ENCODE measurements around the gene UBE2J2. TPM values are rescaled to one million over a fixed set of nuclear protein-coding genes. Genes with fewer than 3 reads are reported as not detected.

The UBE2J2 gene
- total and polyA plus RNA-seq, 4 donors: 21.0 to 30.4 (median 25.8) TPM

DNA sequence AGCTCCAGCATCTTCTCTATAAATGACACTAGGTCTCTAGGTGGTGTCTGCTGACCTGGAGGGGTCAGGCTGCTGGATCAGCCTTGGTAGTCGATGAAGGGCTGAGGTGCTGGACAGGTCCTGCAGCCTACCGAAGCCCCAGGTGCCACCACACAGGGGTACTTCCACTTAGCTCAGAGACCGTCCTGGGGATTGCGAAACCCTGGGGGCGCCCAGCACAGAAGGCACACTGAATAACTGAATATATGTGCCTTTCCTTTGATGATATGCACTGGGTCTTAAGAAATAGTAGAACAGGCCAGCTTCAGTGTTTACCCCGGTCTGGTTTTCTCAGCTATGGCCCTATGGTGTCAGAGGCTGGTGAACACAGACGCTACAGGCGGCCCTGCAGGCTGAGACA, 10.9 kb downstream of the UBE2J2 start:
- no peaks in the 10 kb centered on the region for H3K4me1 ChIP-seq (ENCODE audit: control insufficient read depth in 4 of 4, insufficient read depth in 4 of 4, low read length in 3 of 4)
- peaks cover 11 to 48% (median 27%) of the 10 kb centered on the region in 4 donors for H3K36me3 ChIP-seq (ENCODE audit: control insufficient read depth in 4 of 4, insufficient read depth in 3 of 4, low read depth in 1 of 4, low read length in 3 of 4)
- DNase-seq (ENCODE audit: low spot score): no peak
- no peaks in the 10 kb centered on the region for H3K27me3 ChIP-seq (ENCODE audit: control insufficient read depth in 4 of 4, insufficient read depth in 4 of 4, low read length in 3 of 4)
- H3K9ac ChIP-seq (ENCODE audit: low read depth in 1 of 2, low read length in 2 of 2): no peak overlapping the region
- TF ChIP-seq, protein P1, sequence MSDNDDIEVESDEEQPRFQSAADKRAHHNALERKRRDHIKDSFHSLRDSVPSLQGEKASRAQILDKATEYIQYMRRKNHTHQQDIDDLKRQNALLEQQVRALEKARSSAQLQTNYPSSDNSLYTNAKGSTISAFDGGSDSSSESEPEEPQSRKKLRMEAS (IDR thresholded peaks at IDR 0.05): no peak
- no peak for TF ChIP-seq HNF4A (conservative IDR thresholded peaks at IDR 0.05)
- TF ChIP-seq GABPA (IDR thresholded peaks at IDR 0.05 in 1 of 2, conservative IDR thresholded peaks at IDR 0.05 in 1 of 2): no peak
- TF ChIP-seq, protein P2, sequence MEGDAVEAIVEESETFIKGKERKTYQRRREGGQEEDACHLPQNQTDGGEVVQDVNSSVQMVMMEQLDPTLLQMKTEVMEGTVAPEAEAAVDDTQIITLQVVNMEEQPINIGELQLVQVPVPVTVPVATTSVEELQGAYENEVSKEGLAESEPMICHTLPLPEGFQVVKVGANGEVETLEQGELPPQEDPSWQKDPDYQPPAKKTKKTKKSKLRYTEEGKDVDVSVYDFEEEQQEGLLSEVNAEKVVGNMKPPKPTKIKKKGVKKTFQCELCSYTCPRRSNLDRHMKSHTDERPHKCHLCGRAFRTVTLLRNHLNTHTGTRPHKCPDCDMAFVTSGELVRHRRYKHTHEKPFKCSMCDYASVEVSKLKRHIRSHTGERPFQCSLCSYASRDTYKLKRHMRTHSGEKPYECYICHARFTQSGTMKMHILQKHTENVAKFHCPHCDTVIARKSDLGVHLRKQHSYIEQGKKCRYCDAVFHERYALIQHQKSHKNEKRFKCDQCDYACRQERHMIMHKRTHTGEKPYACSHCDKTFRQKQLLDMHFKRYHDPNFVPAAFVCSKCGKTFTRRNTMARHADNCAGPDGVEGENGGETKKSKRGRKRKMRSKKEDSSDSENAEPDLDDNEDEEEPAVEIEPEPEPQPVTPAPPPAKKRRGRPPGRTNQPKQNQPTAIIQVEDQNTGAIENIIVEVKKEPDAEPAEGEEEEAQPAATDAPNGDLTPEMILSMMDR (IDR thresholded peaks at IDR 0.05; ENCODE audit: low read depth, low read length, missing input control): no peak
- no peak for TF ChIP-seq EGR1 (IDR thresholded peaks at IDR 0.05; ENCODE audit: low read depth in 2 of 2)
- no peak for TF ChIP-seq SP1 (IDR thresholded peaks at IDR 0.05)
- TF ChIP-seq JUND (IDR thresholded peaks at IDR 0.05): no peak
- TF ChIP-seq, protein P3, sequence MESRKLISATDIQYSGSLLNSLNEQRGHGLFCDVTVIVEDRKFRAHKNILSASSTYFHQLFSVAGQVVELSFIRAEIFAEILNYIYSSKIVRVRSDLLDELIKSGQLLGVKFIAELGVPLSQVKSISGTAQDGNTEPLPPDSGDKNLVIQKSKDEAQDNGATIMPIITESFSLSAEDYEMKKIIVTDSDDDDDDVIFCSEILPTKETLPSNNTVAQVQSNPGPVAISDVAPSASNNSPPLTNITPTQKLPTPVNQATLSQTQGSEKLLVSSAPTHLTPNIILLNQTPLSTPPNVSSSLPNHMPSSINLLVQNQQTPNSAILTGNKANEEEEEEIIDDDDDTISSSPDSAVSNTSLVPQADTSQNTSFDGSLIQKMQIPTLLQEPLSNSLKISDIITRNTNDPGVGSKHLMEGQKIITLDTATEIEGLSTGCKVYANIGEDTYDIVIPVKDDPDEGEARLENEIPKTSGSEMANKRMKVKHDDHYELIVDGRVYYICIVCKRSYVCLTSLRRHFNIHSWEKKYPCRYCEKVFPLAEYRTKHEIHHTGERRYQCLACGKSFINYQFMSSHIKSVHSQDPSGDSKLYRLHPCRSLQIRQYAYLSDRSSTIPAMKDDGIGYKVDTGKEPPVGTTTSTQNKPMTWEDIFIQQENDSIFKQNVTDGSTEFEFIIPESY (IDR thresholded peaks at IDR 0.05): no peak
- no peak for TF ChIP-seq HNF4G (IDR thresholded peaks at IDR 0.05)
- TF ChIP-seq, protein P4, sequence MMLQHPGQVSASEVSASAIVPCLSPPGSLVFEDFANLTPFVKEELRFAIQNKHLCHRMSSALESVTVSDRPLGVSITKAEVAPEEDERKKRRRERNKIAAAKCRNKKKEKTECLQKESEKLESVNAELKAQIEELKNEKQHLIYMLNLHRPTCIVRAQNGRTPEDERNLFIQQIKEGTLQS (IDR thresholded peaks at IDR 0.05): no peak
- no peak for TF ChIP-seq RXRA (IDR thresholded peaks at IDR 0.05)
- TF ChIP-seq NR2F2 (IDR thresholded peaks at IDR 0.05): no peak
- no peak for TF ChIP-seq FOXA1 (IDR thresholded peaks at IDR 0.05)
- no peak for TF ChIP-seq FOXA2 (IDR thresholded peaks at IDR 0.05)
- TF ChIP-seq TAF1 (conservative IDR thresholded peaks at IDR 0.05): no peak
- no peak for TF ChIP-seq RAD21 (IDR thresholded peaks at IDR 0.05)
- TF ChIP-seq YY1 (IDR thresholded peaks at IDR 0.05): no peak
- H3K9me3 ChIP-seq (ENCODE audit: control insufficient read depth in 4 of 4, low read length in 3 of 4): no peaks in the 10 kb centered on the region
- no peak overlapping the region for H3K27ac ChIP-seq (ENCODE audit: low read depth in 1 of 2, low read length in 2 of 2)
- no peak overlapping the region for H3K4me3 ChIP-seq (ENCODE audit: low read depth in 1 of 3, low read length in 3 of 3)
- WGBS: 94% methylated on average over 8 of the region's 8 CpGs

DNA sequence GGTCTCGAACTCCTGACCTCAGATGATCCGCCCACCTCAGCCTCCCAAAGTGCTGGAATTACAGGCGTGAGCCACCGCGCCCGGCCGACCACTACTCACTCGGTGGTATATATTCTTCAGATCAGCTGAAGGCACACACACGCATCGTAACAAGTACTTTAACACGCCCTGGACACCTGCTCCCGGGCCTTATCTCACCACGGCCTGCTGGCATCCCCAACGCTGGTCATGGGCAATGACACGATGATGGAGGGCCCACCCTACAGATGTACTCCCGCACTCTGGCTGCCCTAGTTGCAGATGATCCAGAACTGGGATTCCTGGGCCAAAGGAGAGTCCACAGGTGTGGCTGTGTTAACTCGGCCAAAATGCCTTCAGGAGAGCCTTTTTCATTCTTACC, 11.6 kb downstream of the UBE2J2 start:
- peaks cover 6 to 44% (median 25%) of the 10 kb centered on the region in 4 donors for H3K36me3 ChIP-seq (ENCODE audit: control insufficient read depth in 4 of 4, insufficient read depth in 3 of 4, low read depth in 1 of 4, low read length in 3 of 4)
- TF ChIP-seq, protein P5, sequence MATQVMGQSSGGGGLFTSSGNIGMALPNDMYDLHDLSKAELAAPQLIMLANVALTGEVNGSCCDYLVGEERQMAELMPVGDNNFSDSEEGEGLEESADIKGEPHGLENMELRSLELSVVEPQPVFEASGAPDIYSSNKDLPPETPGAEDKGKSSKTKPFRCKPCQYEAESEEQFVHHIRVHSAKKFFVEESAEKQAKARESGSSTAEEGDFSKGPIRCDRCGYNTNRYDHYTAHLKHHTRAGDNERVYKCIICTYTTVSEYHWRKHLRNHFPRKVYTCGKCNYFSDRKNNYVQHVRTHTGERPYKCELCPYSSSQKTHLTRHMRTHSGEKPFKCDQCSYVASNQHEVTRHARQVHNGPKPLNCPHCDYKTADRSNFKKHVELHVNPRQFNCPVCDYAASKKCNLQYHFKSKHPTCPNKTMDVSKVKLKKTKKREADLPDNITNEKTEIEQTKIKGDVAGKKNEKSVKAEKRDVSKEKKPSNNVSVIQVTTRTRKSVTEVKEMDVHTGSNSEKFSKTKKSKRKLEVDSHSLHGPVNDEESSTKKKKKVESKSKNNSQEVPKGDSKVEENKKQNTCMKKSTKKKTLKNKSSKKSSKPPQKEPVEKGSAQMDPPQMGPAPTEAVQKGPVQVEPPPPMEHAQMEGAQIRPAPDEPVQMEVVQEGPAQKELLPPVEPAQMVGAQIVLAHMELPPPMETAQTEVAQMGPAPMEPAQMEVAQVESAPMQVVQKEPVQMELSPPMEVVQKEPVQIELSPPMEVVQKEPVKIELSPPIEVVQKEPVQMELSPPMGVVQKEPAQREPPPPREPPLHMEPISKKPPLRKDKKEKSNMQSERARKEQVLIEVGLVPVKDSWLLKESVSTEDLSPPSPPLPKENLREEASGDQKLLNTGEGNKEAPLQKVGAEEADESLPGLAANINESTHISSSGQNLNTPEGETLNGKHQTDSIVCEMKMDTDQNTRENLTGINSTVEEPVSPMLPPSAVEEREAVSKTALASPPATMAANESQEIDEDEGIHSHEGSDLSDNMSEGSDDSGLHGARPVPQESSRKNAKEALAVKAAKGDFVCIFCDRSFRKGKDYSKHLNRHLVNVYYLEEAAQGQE (IDR thresholded peaks at IDR 0.05): no peak
- no peak for TF ChIP-seq NR2F2 (IDR thresholded peaks at IDR 0.05)
- no peak for TF ChIP-seq RXRA (IDR thresholded peaks at IDR 0.05)
- TF ChIP-seq, protein P4 (IDR thresholded peaks at IDR 0.05): no peak
- no peak for TF ChIP-seq SP1 (IDR thresholded peaks at IDR 0.05)
- no peak for TF ChIP-seq YY1 (IDR thresholded peaks at IDR 0.05)
- TF ChIP-seq, protein P1 (IDR thresholded peaks at IDR 0.05): no peak
- no peak for TF ChIP-seq HNF4A (conservative IDR thresholded peaks at IDR 0.05)
- no peak for TF ChIP-seq JUND (IDR thresholded peaks at IDR 0.05)
- no peak for TF ChIP-seq EGR1 (IDR thresholded peaks at IDR 0.05; ENCODE audit: low read depth in 2 of 2)
- no peak for TF ChIP-seq RAD21 (IDR thresholded peaks at IDR 0.05)
- no peak for TF ChIP-seq TAF1 (conservative IDR thresholded peaks at IDR 0.05)
- TF ChIP-seq, protein P2 (IDR thresholded peaks at IDR 0.05; ENCODE audit: low read depth, low read length, missing input control): no peak
- TF ChIP-seq FOXA2 (IDR thresholded peaks at IDR 0.05): no peak
- no peak for TF ChIP-seq HNF4G (IDR thresholded peaks at IDR 0.05)
- no peak for TF ChIP-seq GABPA (IDR thresholded peaks at IDR 0.05 in 1 of 2, conservative IDR thresholded peaks at IDR 0.05 in 1 of 2)
- TF ChIP-seq FOXA1 (IDR thresholded peaks at IDR 0.05): no peak
- H3K4me1 ChIP-seq (ENCODE audit: control insufficient read depth in 4 of 4, insufficient read depth in 4 of 4, low read length in 3 of 4): no peaks in the 10 kb centered on the region
- H3K4me3 ChIP-seq (ENCODE audit: low read depth in 1 of 3, low read length in 3 of 3): no peak overlapping the region
- 97% methylated on average over 17 of the region's 17 CpGs for WGBS
- no peak for DNase-seq (ENCODE audit: low spot score)
- no peak overlapping the region for H3K9ac ChIP-seq (ENCODE audit: low read depth in 1 of 2, low read length in 2 of 2)
- no peaks in the 10 kb centered on the region for H3K9me3 ChIP-seq (ENCODE audit: control insufficient read depth in 4 of 4, low read length in 3 of 4)
- H3K27ac ChIP-seq (ENCODE audit: low read depth in 1 of 2, low read length in 2 of 2): no peak overlapping the region
- no peaks in the 10 kb centered on the region for H3K27me3 ChIP-seq (ENCODE audit: control insufficient read depth in 4 of 4, insufficient read depth in 4 of 4, low read length in 3 of 4)
